CD4-positive, alpha-beta T cell treated with Interferon gamma for 1 hour (primary cell): Measurements from ENCODE around the gene RAD54L2.
"Not testable (repeated sequence)": the region's sequence is repeated elsewhere in the genome, so short reads cannot be mapped to it uniquely, and the experiment has no call there.

Source experiments
- DNase-seq: peaks from one replicate; pipeline ENCODE4 v3.0.0-alpha.2; 2020

RAD54L2 gene

DNA sequence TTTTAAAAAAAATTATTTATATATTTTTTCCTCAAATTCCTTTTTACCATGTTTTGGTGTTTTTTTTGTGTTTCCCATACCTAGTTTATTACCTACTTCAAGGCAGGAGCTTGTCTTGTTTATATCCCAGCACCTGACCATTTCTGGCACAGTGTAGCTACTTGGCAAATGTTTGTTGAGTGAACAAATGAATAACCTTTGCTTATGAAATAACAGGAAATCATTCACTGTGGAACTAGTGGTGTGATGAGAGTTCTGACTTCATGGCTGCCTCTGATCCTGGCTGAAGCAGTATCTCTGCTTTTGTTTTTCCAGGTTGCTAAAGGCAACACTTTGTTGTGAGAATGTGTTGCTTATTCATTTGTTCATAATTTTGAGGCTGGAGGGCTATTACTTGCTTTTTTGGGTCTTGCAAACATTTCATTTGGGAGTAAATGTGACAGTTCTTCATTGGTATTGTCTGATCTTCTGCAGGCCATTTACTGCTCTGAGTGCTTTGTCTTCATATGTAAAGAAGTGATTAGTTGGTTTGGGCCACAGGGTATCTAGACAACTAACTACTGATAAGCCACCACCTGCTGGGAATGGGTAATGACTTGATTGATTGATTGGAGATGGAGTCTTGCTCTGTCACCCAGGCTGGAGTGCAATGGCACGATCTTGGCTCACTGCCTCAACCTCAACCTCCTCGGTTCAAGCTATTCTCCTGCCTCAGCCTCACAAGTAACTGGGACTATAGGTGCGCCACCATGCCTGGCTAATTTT is 5.7 kb downstream of the RAD54L2 start:
- no peak for DNase-seq

DNA sequence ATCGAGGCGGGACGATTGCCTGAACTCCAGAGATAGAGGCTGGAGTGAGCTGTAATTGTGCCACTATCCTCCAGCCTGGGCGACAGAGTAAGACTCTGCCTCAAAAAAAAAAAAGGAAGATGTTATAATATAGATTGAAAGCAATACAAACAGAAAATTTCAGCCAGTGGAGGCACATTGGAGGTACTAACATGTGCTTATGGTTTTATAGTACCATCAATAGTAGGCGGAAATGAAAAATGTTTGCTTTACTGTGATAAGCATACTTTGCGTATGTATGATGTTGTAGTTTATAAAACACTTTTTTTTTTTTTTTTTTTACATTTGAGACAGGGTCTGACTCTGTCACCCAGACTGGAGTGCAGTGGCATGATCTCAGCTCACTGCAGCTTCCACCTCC is 8.8 kb downstream of the RAD54L2 start:
- DNase-seq, result no peak

DNA sequence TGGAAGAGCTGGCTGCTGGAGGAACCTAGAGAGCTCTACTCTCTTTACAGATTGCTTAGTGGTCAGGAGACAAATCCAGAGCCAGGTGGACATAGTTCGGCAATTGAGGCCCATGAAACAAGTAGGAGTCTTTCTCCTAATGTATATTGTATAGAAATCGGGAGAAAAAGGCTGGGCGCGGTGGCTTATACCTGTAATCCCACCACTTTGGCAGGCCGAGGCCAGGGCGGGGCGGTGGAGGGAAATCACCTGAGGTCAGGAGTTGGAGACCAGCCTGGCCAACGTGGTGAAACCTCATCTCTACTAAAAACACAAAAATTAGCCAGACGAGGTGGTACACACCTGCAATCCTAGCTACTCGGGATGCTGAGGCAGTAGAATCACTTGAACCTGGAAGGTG is 10.8 kb downstream of the RAD54L2 start:
- DNase-seq, result no peak

DNA sequence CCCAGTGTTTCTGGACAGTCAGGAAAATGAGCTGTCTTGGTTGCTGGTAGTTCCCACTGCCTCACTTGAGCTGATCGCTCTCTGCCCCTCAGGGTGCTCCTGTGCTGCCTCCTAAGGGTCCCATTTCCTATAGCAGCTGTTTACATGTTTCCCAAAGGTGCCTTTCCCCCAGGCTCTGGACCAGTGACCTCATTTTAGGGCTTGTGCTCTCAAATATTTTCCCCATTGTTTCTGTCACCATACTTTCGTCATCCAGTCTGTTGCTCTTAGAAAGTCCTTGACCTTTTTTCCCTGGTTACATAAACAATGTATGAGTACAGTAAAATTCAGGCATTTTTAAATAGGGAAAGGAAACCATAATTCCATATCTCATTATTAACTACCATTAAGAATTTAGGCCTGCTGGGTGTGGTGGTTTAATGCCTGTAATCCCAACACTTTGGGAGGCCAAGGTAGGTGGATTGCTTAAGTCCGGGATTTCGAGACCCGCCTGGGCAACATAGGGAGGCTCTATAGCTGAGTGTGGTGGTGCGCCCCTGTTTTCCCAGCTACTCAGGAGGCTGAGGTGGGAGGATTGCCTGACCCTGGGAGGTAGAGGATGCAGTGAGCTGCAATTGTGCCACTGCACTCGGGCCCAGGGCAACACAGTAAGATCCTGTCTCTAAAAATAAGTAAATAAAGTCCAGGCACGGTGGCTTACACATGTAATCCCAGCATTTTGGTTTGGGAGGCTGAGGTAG is 11.7 kb downstream of the RAD54L2 start:
- no peak for DNase-seq

DNA sequence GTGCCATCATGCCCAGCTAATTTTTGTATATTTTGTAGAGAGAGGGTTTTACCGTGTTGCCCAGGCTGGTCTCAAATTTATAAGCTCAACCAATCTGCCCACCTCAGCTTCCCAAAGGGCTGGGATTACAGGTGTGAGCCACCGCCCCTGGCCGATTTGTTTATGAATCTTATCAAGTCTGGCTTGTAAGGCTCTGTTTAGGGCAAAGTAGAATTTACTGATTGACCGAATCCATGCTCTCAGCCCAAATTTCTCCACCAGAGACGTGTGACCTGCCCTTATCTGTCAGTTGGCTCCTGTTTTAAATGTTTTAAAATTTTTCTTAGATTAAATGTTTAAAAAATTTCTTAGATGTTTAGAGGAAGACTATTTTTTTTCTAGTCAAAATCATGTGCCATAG is 19.5 kb downstream of the RAD54L2 start:
- DNase-seq, result no peak

DNA sequence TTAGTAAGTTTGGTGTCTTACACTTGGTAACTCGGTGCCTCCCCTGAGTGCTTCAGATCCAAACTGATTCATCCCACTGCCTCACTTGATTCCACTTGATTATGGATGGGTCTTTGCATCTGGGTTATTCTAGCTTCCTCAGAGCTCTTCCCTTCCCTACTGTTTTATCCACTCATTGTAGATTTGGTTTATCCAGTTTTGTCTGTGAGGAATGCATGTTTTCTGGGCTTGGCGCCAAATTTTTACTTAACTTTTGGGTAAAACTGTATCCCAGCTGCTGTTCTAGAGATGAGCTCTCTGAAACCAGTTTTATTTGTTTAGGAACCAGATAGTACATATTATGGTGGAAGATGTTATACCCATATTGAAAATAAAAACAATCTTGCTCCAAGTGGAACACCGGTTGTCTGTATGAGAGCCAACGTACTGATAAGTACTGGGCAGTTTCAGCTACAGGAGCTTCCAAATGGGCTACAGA is 20.9 kb downstream of the RAD54L2 start:
- DNase-seq, result no peak

DNA sequence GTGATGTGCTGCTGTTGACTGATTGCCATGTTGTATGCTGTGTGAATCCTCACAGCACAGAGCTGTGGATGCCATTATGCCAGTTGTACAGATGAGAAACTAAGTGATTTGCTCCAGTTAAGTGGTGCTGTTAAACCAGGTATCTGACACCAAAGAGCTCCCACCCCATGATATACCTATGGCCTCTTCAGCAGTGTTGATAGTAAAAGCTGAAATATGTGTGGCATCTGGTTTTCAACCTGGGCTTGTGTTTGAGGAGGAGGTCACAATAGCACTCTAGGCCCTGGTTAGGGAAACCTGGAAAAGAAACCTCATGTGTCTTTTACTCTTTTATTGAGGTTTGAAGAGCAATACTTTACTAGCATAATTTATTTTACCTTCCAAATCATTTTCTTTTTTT is 21.4 kb downstream of the RAD54L2 start:
- no peak for DNase-seq

DNA sequence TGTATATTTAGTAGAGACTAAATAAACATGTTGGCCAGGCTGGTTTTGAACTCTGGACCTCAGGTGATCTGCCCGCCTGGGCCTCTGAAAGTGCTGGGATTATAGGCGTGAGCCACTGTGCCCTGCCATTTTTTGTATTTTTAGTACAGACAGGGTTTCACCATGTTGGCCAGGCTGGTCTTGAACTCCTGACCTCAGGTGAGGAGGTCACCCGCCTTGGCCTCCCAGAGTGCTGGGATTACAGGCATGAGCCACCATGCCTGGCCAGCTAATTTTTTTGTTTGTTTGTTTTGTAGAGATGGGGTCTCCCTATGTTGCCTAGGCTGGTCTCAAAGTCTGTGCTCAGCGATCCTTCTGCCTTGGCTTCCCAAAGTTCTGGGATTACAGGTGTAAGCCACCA is 23.9 kb downstream of the RAD54L2 start:
- not testable (repeated sequence) for DNase-seq

DNA sequence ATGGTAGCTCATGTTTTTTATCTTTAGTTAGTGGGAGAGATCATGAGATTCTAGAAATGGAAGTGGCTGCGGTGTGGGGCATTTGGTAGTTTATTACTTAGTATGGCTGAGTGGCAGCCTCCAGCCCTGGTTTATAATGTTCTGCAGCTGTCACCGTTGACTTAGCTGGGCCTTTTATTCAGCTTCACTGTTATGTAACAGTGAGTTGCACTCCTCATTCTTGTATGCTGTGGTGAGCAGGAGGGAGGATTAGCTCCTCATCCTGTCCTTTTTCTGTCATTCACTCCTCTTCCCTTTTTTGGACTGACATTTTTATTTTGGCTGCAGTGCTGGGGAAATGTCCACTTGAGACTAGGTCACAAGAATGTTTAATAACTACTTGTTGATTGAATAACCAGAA is 29.5 kb downstream of the RAD54L2 start:
- no peak for DNase-seq

DNA sequence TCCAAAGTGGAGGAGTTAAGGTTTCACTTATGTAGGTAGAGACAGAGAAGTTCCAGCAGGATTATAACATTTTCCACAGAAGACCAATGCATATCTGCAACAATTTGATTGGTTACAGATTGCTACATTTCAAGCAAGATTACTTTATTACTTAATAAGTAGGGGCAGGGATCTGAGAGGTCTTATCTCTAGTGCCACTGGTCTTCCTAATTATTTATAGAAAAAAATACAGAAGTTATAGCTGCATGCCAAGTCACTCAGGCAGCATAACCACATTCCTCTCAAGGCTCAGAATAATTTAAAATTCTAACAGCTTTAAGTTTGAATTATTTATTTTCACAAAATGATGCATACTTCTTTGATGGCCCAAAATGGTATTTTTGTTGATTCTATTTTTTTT is 30.5 kb downstream of the RAD54L2 start:
- DNase-seq, result no peak

DNA sequence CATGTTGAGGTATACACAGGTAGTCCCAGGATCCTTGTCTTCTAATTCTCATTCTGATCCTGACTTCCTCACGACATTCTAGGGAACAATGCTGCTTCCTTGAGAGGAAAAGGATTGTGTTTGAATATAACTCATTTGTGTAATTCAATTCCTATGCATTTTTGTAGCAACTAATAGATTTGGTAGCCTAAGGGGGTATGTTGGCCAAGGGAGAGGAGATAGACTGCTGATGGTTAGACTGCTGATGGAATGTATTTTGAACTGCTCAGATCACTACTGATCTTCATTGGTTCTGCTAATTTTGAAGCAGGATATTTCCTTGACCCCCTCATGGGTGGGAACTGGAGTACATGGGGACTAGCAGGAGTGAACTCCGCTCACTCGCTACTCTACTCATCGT is 39.7 kb downstream of the RAD54L2 start:
- DNase-seq, result no peak

DNA sequence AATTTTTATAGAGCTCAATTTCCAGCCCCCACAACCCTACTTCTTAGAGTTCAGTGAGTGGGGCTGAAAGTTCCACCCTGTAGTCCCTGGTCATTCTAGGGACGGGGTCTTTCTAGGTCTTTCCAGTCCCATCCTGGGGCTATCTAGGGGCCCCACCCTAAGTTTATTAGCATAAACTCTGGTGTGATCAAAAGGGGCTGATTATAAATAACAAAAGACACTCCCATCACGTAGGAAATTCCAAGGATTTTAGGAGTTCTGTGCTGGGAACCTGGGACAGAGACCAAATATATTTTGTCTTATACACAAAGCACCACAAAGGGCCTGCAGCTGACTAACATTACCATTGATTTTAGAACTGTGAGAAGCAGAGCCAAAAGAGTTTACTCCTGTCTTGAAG is 41.9 kb downstream of the RAD54L2 start:
- DNase-seq, result no peak

DNA sequence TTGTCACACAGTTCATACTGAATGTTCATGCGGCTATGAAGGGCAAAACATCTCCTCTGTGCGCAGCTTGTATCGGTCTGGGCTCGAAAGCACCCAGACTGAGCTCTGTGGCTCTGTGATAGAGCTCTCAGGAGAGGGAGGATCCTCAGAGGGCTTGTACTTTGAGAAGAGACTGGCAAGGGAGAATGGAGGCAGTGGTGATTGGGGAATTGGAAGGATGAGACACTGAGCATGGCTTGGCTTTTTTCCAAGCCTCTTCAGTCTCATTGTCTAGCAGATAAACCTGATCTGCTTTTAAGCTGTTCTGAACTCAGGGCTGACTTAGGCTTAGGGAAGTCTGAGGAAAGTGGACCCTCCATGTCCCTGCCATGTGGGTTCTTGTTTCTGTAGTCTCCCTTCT is 43.0 kb downstream of the RAD54L2 start:
- DNase-seq, result no peak

DNA sequence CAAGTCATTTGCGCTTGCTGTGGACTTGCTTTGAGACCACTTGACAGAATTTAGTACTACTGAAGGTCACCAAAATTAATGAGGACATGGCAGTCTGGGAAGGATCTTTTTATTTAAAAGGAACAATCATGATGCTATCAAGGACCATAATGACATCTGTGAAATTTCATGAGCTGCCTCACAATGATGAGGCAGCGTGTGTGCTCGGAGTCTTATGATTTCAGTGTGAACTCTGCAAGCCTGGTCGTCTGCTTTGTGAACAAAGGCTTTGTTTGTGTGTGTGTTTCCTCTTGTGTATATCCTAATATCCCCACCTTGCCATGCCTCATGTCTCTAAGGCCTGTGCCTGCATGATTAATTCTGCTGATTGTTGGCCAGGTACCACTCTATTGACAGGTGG is 46.7 kb downstream of the RAD54L2 start:
- DNase-seq, result no peak

DNA sequence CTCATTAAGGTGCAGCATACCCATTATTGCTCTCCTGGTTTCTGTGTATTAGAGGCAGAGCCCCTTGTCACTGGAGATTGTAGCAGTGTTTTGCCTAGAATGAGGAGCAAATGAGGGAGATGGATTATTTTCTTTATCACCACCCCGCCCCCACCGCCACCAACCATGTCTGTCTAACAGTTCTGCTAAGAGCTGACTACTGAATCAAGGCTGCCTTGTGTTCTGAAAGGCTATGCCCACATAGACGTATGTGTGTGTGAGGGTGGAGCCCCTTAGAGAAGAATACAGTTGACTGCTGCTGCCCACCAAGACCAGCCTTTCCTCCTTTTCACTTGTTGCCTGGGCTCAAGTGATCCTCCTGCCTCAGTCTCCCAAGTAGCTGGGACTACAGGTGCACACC is 47.4 kb downstream of the RAD54L2 start:
- DNase-seq, result no peak
